Lung (tissue), 12 donors: ENCODE results near the gene WDR43. TPM values are rescaled to one million over a fixed set of nuclear protein-coding genes. Genes with fewer than 3 reads are reported as not detected.

Experiments
- ATAC-seq: fragments of 200-7000 bp; cut with Tn5 transposase; one replicate; pipeline ENCODE4 v1.9.1; 2020; ENCODE audit warnings: moderate number of reproducible peaks; ENCODE audit not compliant: insufficient read depth, low FRiP score
- DNase-seq, 3 donors: peaks; one replicate each; pipeline ENCODE4 v3.0.0-alpha.2; 2013 to 2017
- H3K27ac ChIP-seq, 2 donors: one replicate each; pipeline ENCODE4 v1.5.1; 2013; ENCODE audit warnings: mild to moderate bottlenecking in 2 of 2, moderate library complexity in 2 of 2, control low read depth in 1 of 2, inconsistent platforms in 1 of 2, low read depth in 1 of 2, low read length in 1 of 2
- H3K27me3 ChIP-seq, 3 donors: one replicate each; pipeline ENCODE4 v1.5.1; 2013; ENCODE audit warnings: low read length in 2 of 3; ENCODE audit not compliant: control insufficient read depth in 3 of 3, insufficient read depth in 3 of 3
- H3K36me3 ChIP-seq, 4 donors: one replicate each; pipeline ENCODE4 v1.5.1; 2013; ENCODE audit warnings: low read length in 4 of 4, mild to moderate bottlenecking in 1 of 4, moderate library complexity in 1 of 4; ENCODE audit not compliant: control insufficient read depth in 4 of 4, insufficient read depth in 4 of 4
- H3K4me1 ChIP-seq, 5 donors: one replicate each; pipeline ENCODE4 v1.5.1; 2013; ENCODE audit warnings: low read length in 5 of 5, mild to moderate bottlenecking in 2 of 5, moderate library complexity in 1 of 5; ENCODE audit not compliant: control insufficient read depth in 5 of 5, insufficient read depth in 5 of 5
- H3K4me3 ChIP-seq: one replicate; pipeline ENCODE4 v1.5.1; 2013; ENCODE audit warnings: mild to moderate bottlenecking, control low read depth, moderate library complexity
- H3K9ac ChIP-seq, 2 donors: one replicate each; pipeline ENCODE4 v1.5.1; 2013; ENCODE audit warnings: low read length in 2 of 2, control low read depth in 1 of 2; ENCODE audit not compliant: insufficient read depth in 1 of 2
- H3K9me3 ChIP-seq, 4 donors: one replicate each; pipeline ENCODE4 v1.5.1; 2013; ENCODE audit warnings: low read length in 3 of 4, mild to moderate bottlenecking in 1 of 4, moderate library complexity in 1 of 4; ENCODE audit not compliant: control insufficient read depth in 4 of 4, insufficient read depth in 3 of 4
- WGBS, 2 donors: extraction: QIAGEN DNeasy Blood & Tissue Kit; methylation state at CpG; one replicate each; pipeline ENCODE4 v1.1.7; 2013; 5-methylcytosine and 5-hydroxymethylcytosine counted together
- polyA plus RNA-seq, 2 donors: library from polyadenylated mRNA; stranded (reverse); fragments of 200-250 nt; gene quantifications; one replicate each; pipeline ENCODE4 v1.2.1, GENCODE V29; 2013
- total RNA-seq, 2 donors: library from RNA; depleted of rRNA in 1 of 2; stranded (reverse); fragments of >200 nt in 1 of 2; gene quantifications; one replicate each; pipeline ENCODE4 v1.2.1, GENCODE V29; 2014 to 2021
- TF ChIP-seq, protein P1 (sequence below): IDR thresholded peaks from 2 replicates; pipeline ENCODE4 v1.5.1; 2012; ENCODE audit warnings: mild to moderate bottlenecking; ENCODE audit errors: control extremely low read depth, extremely low read depth
- donor health status: control.
- donor health status: control.
- donor health status: Bipolar disorder and iron deficiency.
- donor health status: healthy.
- donor health status: DM: yes; HTN: yes; CAD: no.

The WDR43 gene
- total and polyA plus RNA-seq, 4 donors = 8.2 to 40.2 (median 28.1) TPM

DNA sequence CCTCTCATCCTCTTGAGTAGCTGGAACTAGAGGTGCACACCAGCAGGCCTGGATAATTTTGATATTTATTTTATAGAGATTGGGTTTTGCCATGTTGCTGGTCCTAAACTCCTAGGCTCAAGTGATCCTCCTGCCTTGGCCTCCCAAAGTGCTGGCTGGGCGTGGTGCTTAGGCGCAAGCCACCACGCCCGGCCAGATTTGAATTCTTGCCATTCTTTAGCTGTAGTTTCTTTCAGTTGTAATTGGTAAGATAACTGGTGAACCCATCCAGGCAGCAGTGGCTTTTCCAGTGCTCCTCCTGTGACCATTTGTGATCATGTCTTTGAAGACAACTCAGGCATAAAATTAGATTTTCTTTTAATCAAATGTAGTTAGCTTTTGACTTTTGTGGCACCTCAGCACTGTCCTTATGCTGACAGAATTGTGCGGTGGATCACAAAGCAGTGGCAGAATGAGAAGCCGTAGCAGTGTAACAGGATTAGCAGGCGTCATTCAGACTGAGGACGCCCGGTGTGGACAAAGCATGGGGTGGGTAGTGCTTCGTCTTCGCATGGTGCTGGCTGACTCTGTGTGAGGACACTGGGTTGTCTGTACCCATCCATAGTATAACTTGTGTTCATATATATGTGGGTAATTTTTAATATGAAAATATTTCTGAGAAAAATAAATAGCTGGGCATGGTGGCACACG lies 56.6 kb downstream of the WDR43 start:
- 96 to 97% methylated on average over 12 of the region's 12 CpGs for WGBS, 2 donors
- H3K4me1 ChIP-seq = peaks cover 0 to 3% (median 0%) of the 10 kb centered on the region in 5 donors
- ATAC-seq = no peak
- no peaks in the 10 kb centered on the region for H3K27me3 ChIP-seq
- no peak overlapping the region for H3K4me3 ChIP-seq
- no peak overlapping the region for H3K9ac ChIP-seq
- peaks cover 0 to 5% (median 0%) of the 10 kb centered on the region in 4 donors for H3K9me3 ChIP-seq
- no peak overlapping the region for H3K27ac ChIP-seq
- H3K36me3 ChIP-seq = peaks cover 7 to 15% (median 13%) of the 10 kb centered on the region in 4 donors
- TF ChIP-seq, protein P1, sequence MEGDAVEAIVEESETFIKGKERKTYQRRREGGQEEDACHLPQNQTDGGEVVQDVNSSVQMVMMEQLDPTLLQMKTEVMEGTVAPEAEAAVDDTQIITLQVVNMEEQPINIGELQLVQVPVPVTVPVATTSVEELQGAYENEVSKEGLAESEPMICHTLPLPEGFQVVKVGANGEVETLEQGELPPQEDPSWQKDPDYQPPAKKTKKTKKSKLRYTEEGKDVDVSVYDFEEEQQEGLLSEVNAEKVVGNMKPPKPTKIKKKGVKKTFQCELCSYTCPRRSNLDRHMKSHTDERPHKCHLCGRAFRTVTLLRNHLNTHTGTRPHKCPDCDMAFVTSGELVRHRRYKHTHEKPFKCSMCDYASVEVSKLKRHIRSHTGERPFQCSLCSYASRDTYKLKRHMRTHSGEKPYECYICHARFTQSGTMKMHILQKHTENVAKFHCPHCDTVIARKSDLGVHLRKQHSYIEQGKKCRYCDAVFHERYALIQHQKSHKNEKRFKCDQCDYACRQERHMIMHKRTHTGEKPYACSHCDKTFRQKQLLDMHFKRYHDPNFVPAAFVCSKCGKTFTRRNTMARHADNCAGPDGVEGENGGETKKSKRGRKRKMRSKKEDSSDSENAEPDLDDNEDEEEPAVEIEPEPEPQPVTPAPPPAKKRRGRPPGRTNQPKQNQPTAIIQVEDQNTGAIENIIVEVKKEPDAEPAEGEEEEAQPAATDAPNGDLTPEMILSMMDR = no peak
- no peak for DNase-seq

DNA sequence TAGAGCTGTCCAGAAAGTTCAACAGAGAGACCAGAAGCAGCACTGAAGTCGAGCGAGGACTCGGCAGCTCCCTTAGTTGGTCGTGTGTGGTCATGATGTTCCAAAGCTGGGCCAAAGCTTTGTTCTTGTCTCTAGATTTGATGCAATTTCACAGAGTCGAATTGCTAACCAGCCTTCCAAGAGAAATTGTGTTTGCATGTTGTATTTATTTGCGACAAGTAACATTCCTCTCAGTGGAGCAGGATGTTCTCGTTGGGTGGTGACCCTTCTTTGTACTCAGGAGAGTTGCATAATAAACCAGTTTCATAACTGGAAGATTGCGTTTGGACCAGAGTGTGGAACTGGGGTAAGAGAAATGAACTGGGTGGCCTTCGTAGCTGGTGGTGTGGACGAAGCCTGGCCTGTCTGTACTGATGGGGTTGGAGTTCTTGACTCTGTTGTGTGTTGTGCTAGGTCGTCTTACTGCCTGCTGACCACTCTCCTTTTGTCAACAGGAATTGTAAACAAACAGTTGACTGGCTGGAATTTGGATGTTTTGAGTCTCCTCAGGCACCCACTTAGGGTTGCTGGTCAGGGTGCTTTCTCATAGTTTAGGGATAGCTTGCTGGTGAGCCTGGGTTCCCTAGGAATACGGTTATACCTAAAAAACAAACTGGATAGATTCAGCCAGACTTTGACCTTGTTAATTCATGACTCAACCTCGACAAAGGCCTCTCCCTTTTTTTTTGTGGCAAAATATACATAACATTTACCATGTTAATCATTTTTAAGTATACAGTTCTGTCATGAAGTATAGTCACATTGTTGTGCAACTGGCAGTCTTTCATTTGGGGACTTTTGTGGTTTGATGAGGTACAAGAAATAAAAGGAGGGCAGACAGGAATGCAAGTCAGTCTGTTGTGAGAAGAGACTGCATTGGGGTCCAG lies 57.7 kb downstream of the WDR43 start:
- DNase-seq (no peak), ATAC-seq (peak; percentile 58)
- Histone ChIP-seq H3K36me3 (peaks cover 7 to 10% (median 7%) of the 10 kb centered on the region in 4 donors), H3K9me3 (peaks cover 0 to 5% (median 0%) of the 10 kb centered on the region in 4 donors), H3K27ac (peak overlapping the region in 1 of 2 donors; percentile 42), H3K9ac (no peak overlapping the region), H3K4me1 (peaks cover 0 to 4% (median 0%) of the 10 kb centered on the region in 5 donors), H3K27me3 (no peaks in the 10 kb centered on the region), H3K4me3 (no peak overlapping the region)
- TF ChIP-seq, protein P1 = no peak
- 37 to 60% methylated on average over 13 of the region's 13 CpGs for WGBS, 2 donors

DNA sequence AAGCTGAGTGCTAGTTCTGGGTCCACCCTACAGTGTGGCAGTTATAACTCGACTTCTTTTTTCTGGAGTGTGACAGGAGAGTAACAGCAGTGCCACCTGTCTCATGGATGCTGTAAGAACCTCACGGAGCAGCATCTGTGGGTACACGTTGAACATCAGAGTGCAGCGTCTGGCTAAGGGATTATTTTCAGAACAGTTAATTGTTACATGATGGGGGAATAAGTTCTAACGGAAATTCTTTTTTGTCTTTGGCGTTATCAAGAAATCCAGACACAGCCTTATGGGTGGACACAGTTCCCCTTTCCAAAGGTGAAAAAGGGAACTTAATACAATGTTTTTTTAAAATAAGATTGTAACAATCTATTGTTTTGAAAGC lies 58.4 kb downstream of the WDR43 start:
- TF ChIP-seq, protein P1 = no peak
- WGBS, 2 donors = 17 to 41% methylated on average over 6 of the region's 6 CpGs
- H3K4me1 ChIP-seq = peaks cover 0 to 4% (median 0%) of the 10 kb centered on the region in 5 donors
- H3K9me3 ChIP-seq = peaks cover 0 to 5% (median 0%) of the 10 kb centered on the region in 4 donors
- no peak overlapping the region for H3K9ac ChIP-seq
- DNase-seq (no peak), ATAC-seq (no peak)
- H3K27ac ChIP-seq = peak overlapping the region in 1 of 2 donors; percentile 42
- H3K36me3 ChIP-seq = peaks cover 6 to 10% (median 7%) of the 10 kb centered on the region in 4 donors
- no peaks in the 10 kb centered on the region for H3K27me3 ChIP-seq
- H3K4me3 ChIP-seq = no peak overlapping the region
